B cell (primary cell): ENCODE results near the gene THRAP3.

Experiments used
- EZH2 ChIP-seq: IDR thresholded peaks from 2 replicates; pipeline ENCODE4 v1.6.1; 2012; ENCODE audit warnings: borderline replicate concordance, low read depth, mild to moderate bottlenecking, moderate library complexity, low read length; ENCODE audit not compliant: insufficient read depth, poor library complexity, severe bottlenecking
- TF ChIP-seq, protein P1 (sequence below): fragments of 200-600 bp; IDR thresholded peaks from one replicate; pipeline ENCODE4 v1.8.0; 2022; ENCODE audit warnings: antibody characterized with exemption, mild to moderate bottlenecking

DNA sequence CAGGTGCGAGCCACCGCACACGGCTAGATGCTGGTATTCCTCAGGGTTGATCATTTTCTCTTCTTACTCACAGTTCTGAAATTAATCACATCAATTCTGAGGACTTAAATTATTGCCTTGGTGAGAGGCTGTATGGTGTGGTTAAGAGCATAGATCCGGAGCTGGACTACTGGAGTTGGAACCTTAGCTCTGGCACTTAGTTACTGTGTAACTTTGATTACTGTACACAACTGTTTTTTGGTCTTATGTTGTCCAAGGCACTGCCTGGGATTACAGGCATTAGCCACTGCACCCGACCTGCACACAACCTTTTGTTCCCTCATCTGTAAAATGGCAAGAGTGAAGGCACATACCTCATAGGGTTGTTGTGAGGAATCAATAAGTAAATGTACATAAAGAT lies 25.6 kb upstream of the THRAP3 start:
- TF ChIP-seq, protein P1, sequence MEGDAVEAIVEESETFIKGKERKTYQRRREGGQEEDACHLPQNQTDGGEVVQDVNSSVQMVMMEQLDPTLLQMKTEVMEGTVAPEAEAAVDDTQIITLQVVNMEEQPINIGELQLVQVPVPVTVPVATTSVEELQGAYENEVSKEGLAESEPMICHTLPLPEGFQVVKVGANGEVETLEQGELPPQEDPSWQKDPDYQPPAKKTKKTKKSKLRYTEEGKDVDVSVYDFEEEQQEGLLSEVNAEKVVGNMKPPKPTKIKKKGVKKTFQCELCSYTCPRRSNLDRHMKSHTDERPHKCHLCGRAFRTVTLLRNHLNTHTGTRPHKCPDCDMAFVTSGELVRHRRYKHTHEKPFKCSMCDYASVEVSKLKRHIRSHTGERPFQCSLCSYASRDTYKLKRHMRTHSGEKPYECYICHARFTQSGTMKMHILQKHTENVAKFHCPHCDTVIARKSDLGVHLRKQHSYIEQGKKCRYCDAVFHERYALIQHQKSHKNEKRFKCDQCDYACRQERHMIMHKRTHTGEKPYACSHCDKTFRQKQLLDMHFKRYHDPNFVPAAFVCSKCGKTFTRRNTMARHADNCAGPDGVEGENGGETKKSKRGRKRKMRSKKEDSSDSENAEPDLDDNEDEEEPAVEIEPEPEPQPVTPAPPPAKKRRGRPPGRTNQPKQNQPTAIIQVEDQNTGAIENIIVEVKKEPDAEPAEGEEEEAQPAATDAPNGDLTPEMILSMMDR, result no peak
- TF ChIP-seq EZH2, result no peak
